Endothelial cell (in vitro differentiated cells): ENCODE results near the gene TSHZ3. TPM values are rescaled to one million over a fixed set of nuclear protein-coding genes. Genes with fewer than 3 reads are reported as not detected.

ENCODE experiments used
- DNase-seq: peaks from one replicate; pipeline ENCODE4 v3.0.0; 2021; ENCODE audit warnings: low spot score
- H3K27ac Mint-ChIP-seq: one replicate; pipeline ENCODE4 v1.8.0; 2021; ENCODE audit warnings: mixed read lengths, inconsistent platforms; ENCODE audit not compliant: unreplicated experiment
- H3K27me3 Mint-ChIP-seq: one replicate; pipeline ENCODE4 v1.8.0; 2021; ENCODE audit warnings: mild to moderate bottlenecking, moderate library complexity, mixed read lengths, inconsistent platforms; ENCODE audit not compliant: unreplicated experiment
- H3K36me3 Mint-ChIP-seq: one replicate; pipeline ENCODE4 v1.8.0; 2021; ENCODE audit warnings: mild to moderate bottlenecking, low read depth, mixed read lengths, inconsistent platforms; ENCODE audit not compliant: unreplicated experiment
- H3K4me1 Mint-ChIP-seq: one replicate; pipeline ENCODE4 v1.8.0; 2021; ENCODE audit warnings: mild to moderate bottlenecking, mixed read lengths, inconsistent platforms; ENCODE audit not compliant: unreplicated experiment
- H3K4me3 Mint-ChIP-seq: one replicate; pipeline ENCODE4 v1.8.0; 2021; ENCODE audit warnings: mild to moderate bottlenecking, mixed read lengths, inconsistent platforms; ENCODE audit not compliant: unreplicated experiment
- H3K9me3 Mint-ChIP-seq: one replicate; pipeline ENCODE4 v1.8.0; 2021; ENCODE audit warnings: mixed read lengths, inconsistent platforms; ENCODE audit not compliant: unreplicated experiment
- CTCF ChIP-seq: fragments of 200-600 bp; sonication (generic); IDR thresholded peaks from one replicate; pipeline ENCODE4 v1.5.0; 2021; ENCODE audit warnings: antibody characterized with exemption; ENCODE audit not compliant: unreplicated experiment
- total RNA-seq: library from RNA; stranded (reverse); fragmentation: NEBNext Ultra II Directional; extraction: Animal tissue kit (Norgen Biotek cat#: 25700); gene quantifications from one replicate; pipeline ENCODE4 v1.2.1, GENCODE V29; 2021; ENCODE audit not compliant: unreplicated experiment

Gene TSHZ3
- total RNA-seq, 1 donor from 2014 or later, result 12.3 TPM

- peaks cover 4% of the 10 kb centered on the region for H3K4me1 Mint-ChIP-seq
- no peak for TF ChIP-seq CTCF
- H3K27ac Mint-ChIP-seq, result no peak overlapping the region
- H3K9me3 Mint-ChIP-seq, result no peaks in the 10 kb centered on the region
- no peak for DNase-seq
- H3K36me3 Mint-ChIP-seq, result no peaks in the 10 kb centered on the region
- no peak overlapping the region for H3K4me3 Mint-ChIP-seq
- peaks cover 7% of the 10 kb centered on the region for H3K27me3 Mint-ChIP-seq
Measured at GRCh38 chr19:31390711-31391110, 41.5 kb upstream of the TSHZ3 start.

DNA sequence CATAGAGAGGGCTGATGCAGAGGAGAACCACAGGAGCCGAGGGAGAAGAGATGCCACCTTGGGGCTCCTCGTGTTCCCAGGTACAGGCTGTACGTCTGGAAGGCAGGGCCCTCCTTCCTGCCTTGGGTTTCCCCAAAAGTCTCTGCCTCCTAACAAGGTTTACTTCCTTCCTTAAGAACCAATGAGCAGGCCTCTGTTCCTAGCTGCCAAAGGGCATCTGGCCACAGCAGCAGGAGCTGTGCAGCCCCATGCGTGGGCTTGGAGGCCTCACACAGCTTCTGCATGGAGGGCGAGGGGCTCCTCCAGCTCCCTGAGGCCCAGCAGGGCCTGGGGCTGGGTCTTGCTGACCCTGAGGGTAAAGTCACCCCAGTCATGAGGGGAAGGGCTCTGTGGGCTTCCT is 40.6 kb upstream of the TSHZ3 start:
- Mint-ChIP-seq H3K27ac (no peak overlapping the region), H3K36me3 (no peaks in the 10 kb centered on the region), H3K9me3 (no peaks in the 10 kb centered on the region), H3K27me3 (peaks cover 7% of the 10 kb centered on the region), H3K4me3 (no peak overlapping the region), H3K4me1 (peaks cover 4% of the 10 kb centered on the region)
- DNase-seq, result no peak
- TF ChIP-seq CTCF, result no peak

DNA sequence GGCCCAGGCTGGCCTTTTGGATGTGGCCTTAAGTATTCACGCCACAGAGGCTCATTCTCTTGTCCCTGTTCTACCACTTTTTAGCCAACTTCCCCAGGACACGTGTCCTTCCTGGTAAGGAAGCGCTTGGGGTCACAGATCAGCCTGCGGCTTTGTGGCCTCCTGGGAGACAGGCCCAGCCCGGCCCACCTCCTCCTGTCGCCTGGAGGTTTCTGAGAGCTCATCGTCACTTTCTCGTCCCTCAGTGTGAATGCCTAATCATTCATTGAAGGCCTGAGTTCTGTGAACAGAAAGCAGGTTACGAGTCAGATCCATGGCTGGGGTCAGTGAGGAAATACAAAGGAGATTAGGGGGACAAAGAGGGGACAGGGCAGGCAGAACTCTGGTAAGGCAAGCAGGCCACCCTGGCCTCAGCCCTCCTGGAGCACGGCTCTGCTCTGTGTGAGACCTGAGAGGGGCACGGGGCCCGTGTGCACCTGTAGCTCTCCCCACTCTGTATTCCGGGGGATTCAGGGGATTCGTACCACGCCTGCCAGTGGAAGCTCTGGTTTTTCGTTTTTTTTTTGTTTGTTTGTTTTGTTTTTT is 38.6 kb upstream of the TSHZ3 start:
- no peak for TF ChIP-seq CTCF
- Mint-ChIP-seq H3K4me3 (no peak overlapping the region), H3K4me1 (peaks cover 4% of the 10 kb centered on the region), H3K36me3 (no peaks in the 10 kb centered on the region), H3K27me3 (peaks cover 7% of the 10 kb centered on the region), H3K9me3 (no peaks in the 10 kb centered on the region), H3K27ac (no peak overlapping the region)
- DNase-seq, result no peak

- Mint-ChIP-seq H3K27ac (no peak overlapping the region), H3K27me3 (peaks cover 7% of the 10 kb centered on the region), H3K4me3 (no peak overlapping the region), H3K36me3 (no peaks in the 10 kb centered on the region), H3K9me3 (no peaks in the 10 kb centered on the region), H3K4me1 (peaks cover 4% of the 10 kb centered on the region)
- TF ChIP-seq CTCF, result no peak
- DNase-seq, result no peak
Measured at GRCh38 chr19:31386806-31387205, 37.6 kb upstream of the TSHZ3 start.

DNA sequence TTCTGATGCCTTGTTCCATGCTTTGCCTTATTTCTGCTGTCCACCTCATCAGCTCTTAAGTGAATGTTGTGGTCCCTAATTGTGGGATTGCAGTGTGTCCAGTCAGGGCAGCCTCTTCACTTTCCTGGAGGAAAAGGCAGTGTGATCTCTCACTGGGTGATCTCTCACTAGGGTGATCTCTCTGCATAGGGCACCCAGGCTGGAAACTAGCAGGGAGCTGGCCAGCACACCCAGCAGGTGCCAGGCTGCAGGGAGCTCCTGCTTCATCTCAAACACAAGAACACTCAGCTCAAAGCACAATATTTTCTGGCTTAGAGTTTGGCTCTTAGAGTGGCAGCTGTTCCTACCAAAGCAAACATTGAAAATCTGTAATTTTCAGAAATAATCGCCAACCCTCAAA is 36.5 kb upstream of the TSHZ3 start:
- H3K4me1 Mint-ChIP-seq, result peaks cover 4% of the 10 kb centered on the region
- DNase-seq, result no peak
- H3K36me3 Mint-ChIP-seq, result no peaks in the 10 kb centered on the region
- no peak for TF ChIP-seq CTCF
- H3K27ac Mint-ChIP-seq, result no peak overlapping the region
- no peak overlapping the region for H3K4me3 Mint-ChIP-seq
- peaks cover 6% of the 10 kb centered on the region for H3K27me3 Mint-ChIP-seq
- no peaks in the 10 kb centered on the region for H3K9me3 Mint-ChIP-seq
